ENCODE data around the gene BASP1. TPM values are rescaled to one million over a fixed set of nuclear protein-coding genes. Genes with fewer than 3 reads are reported as not detected.
"Not testable (repeated sequence)": the region's sequence is repeated elsewhere in the genome, so short reads cannot be mapped to it uniquely, and the experiment has no call there.

Gene BASP1
- total RNA-seq, 2 donors from 2014 or later, result 60.3 to 63.0 TPM

GRCh38 chr5:17316970-17317459 lies 99.6 kb downstream of the BASP1 start:
- no peak overlapping the region for H3K4me3 ChIP-seq (ENCODE audit: low read length)
- Mint-ChIP-seq H3K36me3 (ENCODE audit: low read depth) (no peaks in the 10 kb centered on the region), H3K27me3 (ENCODE audit: insufficient read depth) (no peaks in the 10 kb centered on the region), H3K4me1 (peaks cover 16% of the 10 kb centered on the region), H3K27ac (no peak overlapping the region), H3K4me3 (no peak overlapping the region), H3K9me3 (no peaks in the 10 kb centered on the region)
- no peak for TF ChIP-seq CTCF (conservative IDR thresholded peaks at IDR 0.05)
- no peak for DNase-seq
- 88 to 93% methylated on average over 3 to 6 of the region's 6 CpGs for WGBS, 2 experiments (ENCODE audit: insufficient coverage in 1 of 2, insufficient read length in 1 of 2)
- no peaks in the 10 kb centered on the region for H3K36me3 ChIP-seq (ENCODE audit: control insufficient read depth, insufficient read depth, low read length)
- no peak overlapping the region for H3K27ac ChIP-seq (ENCODE audit: low read depth, low read length)
- H3K4me1 ChIP-seq (ENCODE audit: control insufficient read depth, insufficient read depth, low read length), result peaks cover 3% of the 10 kb centered on the region
- H3K9me3 ChIP-seq (ENCODE audit: control insufficient read depth, low read length), result no peaks in the 10 kb centered on the region
- H3K27me3 ChIP-seq (ENCODE audit: control insufficient read depth, insufficient read depth, low read length, poor library complexity, severe bottlenecking), result no peaks in the 10 kb centered on the region
- no peak overlapping the region for H3K9ac ChIP-seq (ENCODE audit: extremely low read depth, low read length, poor library complexity, severe bottlenecking)

DNA sequence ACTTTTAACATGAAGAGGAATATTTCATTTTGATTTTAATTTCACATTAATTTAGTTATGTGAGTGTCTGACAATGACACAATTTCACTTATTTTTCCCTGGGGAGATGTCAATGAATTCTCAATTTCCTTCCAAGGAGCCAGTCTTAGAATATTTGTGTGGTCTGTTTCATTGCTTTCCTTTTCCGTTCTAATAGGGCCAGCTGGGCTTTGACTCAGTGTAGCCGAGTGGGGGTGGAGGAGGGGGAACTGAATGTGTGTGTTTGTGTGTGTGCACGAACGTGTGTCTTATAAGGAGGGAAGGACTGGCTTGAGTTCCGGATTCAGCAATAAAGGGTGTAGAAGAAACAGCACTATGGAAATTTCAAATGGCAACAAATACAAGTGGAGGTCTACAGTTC lies 100.0 kb downstream of the BASP1 start:
- Histone ChIP-seq H3K4me1 (ENCODE audit: control insufficient read depth, insufficient read depth, low read length) (peaks cover 3% of the 10 kb centered on the region), H3K4me3 (ENCODE audit: low read length) (no peak overlapping the region), H3K27me3 (ENCODE audit: control insufficient read depth, insufficient read depth, low read length, poor library complexity, severe bottlenecking) (no peaks in the 10 kb centered on the region), H3K9me3 (ENCODE audit: control insufficient read depth, low read length) (no peaks in the 10 kb centered on the region), H3K27ac (ENCODE audit: low read depth, low read length) (no peak overlapping the region), H3K36me3 (ENCODE audit: control insufficient read depth, insufficient read depth, low read length) (no peaks in the 10 kb centered on the region), H3K9ac (ENCODE audit: extremely low read depth, low read length, poor library complexity, severe bottlenecking) (no peak overlapping the region)
- Mint-ChIP-seq H3K27me3 (ENCODE audit: insufficient read depth) (no peaks in the 10 kb centered on the region), H3K4me1 (peaks cover 13% of the 10 kb centered on the region), H3K27ac (no peak overlapping the region), H3K9me3 (no peaks in the 10 kb centered on the region), H3K4me3 (no peak overlapping the region), H3K36me3 (ENCODE audit: low read depth) (no peaks in the 10 kb centered on the region)
- no peak for DNase-seq
- WGBS, 2 experiments (ENCODE audit: insufficient coverage in 1 of 2, insufficient read length in 1 of 2), result 88 to 94% methylated on average over 3 to 5 of the region's 5 CpGs
- TF ChIP-seq CTCF (conservative IDR thresholded peaks at IDR 0.05), result no peak

DNA sequence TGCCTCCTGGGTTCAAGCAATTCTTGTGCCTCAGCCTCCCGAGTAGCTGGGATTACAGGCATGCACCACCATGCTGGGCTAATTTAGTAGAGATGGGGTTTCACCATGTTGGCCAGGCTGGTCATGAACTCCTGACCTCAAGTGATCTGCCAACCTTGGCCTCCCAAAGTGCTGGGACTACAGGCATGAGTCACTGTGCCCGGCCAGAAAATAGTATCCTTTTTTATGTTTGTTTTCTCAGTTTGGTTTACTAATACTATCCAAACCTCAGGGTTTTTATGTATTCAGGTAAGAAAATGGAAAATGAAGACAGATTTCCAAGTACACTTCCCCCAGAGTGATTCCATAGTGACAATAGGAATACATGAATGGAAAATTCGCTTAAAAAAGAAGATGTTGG lies 101.7 kb downstream of the BASP1 start:
- H3K9ac ChIP-seq (ENCODE audit: extremely low read depth, low read length, poor library complexity, severe bottlenecking); H3K36me3 Mint-ChIP-seq (ENCODE audit: low read depth): not testable (repeated sequence)

More for the DNA sequence above, 101.7 kb downstream of the BASP1 start:
- H3K4me1 Mint-ChIP-seq, result peaks cover 11% of the 10 kb centered on the region
- not testable (repeated sequence) for H3K4me3 ChIP-seq (ENCODE audit: low read length); H3K27me3 Mint-ChIP-seq (ENCODE audit: insufficient read depth); H3K9me3 ChIP-seq (ENCODE audit: control insufficient read depth, low read length); DNase-seq; H3K27ac ChIP-seq (ENCODE audit: low read depth, low read length); H3K9me3 Mint-ChIP-seq; H3K4me1 ChIP-seq (ENCODE audit: control insufficient read depth, insufficient read depth, low read length); H3K4me3 Mint-ChIP-seq; H3K36me3 ChIP-seq (ENCODE audit: control insufficient read depth, insufficient read depth, low read length); H3K27ac Mint-ChIP-seq; H3K27me3 ChIP-seq (ENCODE audit: control insufficient read depth, insufficient read depth, low read length, poor library complexity, severe bottlenecking)
- WGBS, 2 experiments (ENCODE audit: insufficient coverage in 1 of 2, insufficient read length in 1 of 2), result 91 to 100% methylated on average over 1 to 3 of the region's 3 CpGs
